Subcutaneous abdominal adipose tissue (tissue), 5 donors: ENCODE data around the gene SPDEF.

Experiments
- H3K27ac ChIP-seq: one replicate; pipeline ENCODE4 v1.7.0; 2013; ENCODE audit warnings: low read depth, mild to moderate bottlenecking, inconsistent platforms, low read length, moderate library complexity
- H3K27me3 ChIP-seq, 5 donors: one replicate each; pipeline ENCODE4 v1.7.0; 2013; ENCODE audit warnings: low read length in 5 of 5, inconsistent platforms in 1 of 5; ENCODE audit not compliant: control insufficient read depth in 5 of 5, insufficient read depth in 4 of 5
- H3K36me3 ChIP-seq, 5 donors: one replicate each; pipeline ENCODE4 v1.7.0; 2013; ENCODE audit warnings: low read length in 5 of 5; ENCODE audit not compliant: control insufficient read depth in 5 of 5, insufficient read depth in 5 of 5
- H3K4me1 ChIP-seq, 5 donors: one replicate each; pipeline ENCODE4 v1.7.0; 2013; ENCODE audit warnings: low read length in 5 of 5, mild to moderate bottlenecking in 3 of 5, moderate library complexity in 1 of 5; ENCODE audit not compliant: control insufficient read depth in 5 of 5, insufficient read depth in 5 of 5
- H3K4me3 ChIP-seq, 5 donors: one replicate each; pipeline ENCODE4 v1.7.0; 2013; ENCODE audit warnings: low read length in 5 of 5, low read depth in 1 of 5
- H3K9ac ChIP-seq, 5 donors: one replicate each; pipeline ENCODE4 v1.7.0; 2013; ENCODE audit warnings: low read length in 5 of 5, mild to moderate bottlenecking in 4 of 5, moderate library complexity in 3 of 5
- H3K9me3 ChIP-seq, 5 donors: one replicate each; pipeline ENCODE4 v1.7.0; 2013; ENCODE audit warnings: low read length in 5 of 5; ENCODE audit not compliant: control insufficient read depth in 5 of 5
- donor health status: healthy.
- donor health status: healthy.
- donor health status: healthy.
- donor health status: healthy.
- donor health status: healthy.

Gene SPDEF

DNA sequence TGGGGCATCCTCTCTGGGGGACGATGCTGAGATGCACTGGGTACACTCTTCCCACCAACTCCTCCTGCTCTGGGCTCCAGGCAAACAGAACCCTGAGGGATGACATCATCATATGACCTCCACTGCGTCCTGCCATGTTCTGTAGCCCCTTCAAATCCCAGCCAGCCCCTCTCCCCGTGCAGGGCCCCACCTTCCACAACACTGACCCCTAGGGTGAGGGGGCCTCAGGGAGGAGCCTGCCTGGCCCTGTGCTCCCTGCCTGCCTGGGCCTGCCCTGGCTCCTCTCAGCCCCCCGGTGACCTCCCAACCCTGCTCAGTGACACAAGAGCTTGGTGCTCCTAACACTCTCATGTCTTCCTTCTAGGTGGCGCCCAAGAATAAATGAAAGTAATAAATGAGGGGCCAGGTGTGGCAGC lies 9.6 kb upstream of the SPDEF start:
- H3K4me1 ChIP-seq, result peaks cover 0 to under 1% (median 0%) of the 10 kb centered on the region in 5 donors
- H3K9ac ChIP-seq, result no peak overlapping the region
- H3K4me3 ChIP-seq, result no peak overlapping the region
- H3K9me3 ChIP-seq, result no peaks in the 10 kb centered on the region
- H3K27ac ChIP-seq, result no peak overlapping the region
- H3K36me3 ChIP-seq, result no peaks in the 10 kb centered on the region
- peaks cover 11 to 44% (median 30%) of the 10 kb centered on the region in 5 donors for H3K27me3 ChIP-seq

DNA sequence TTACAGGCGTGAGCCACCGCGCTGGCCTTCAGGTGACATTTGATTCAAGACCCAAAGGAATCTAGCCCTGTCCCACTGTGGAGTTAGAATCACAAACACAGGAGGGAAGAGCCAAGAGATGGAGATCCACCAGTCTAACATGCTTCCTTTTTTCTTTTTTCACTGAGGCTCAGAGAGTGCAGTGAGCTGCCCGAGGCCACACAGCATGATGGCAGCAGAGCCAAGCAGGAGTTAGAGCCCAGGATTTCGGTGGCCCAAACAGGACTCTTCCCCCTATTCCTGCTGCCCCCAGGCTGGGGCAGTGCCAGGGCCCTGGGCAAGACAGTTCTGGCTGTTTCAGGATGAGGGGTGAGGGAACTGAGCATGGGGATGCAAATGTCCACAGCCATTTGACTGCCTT lies 8.1 kb upstream of the SPDEF start:
- Histone ChIP-seq H3K27ac (no peak overlapping the region), H3K27me3 (peaks cover 11 to 30% (median 22%) of the 10 kb centered on the region in 5 donors), H3K4me3 (no peak overlapping the region), H3K9me3 (no peaks in the 10 kb centered on the region), H3K9ac (no peak overlapping the region), H3K36me3 (no peaks in the 10 kb centered on the region), H3K4me1 (no peaks in the 10 kb centered on the region)

DNA sequence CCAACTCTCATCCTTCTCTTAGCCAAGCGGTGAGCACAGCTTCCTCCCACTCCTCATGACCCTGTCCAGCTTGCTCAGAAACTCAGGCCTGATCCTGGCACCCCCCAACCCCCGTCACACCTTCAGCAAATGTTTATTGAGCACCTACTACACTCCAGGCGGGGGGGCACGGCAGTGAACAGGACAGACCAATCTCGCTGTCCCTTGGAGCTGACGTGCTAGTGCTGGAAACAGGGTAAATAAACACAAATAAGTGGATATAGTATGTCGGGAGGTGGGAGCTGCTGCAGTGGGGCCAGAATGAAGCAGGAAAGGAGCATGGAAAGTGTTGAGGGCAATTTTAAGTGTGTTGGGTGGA lies 7.4 kb upstream of the SPDEF start:
- Histone ChIP-seq H3K4me1 (no peaks in the 10 kb centered on the region), H3K27ac (no peak overlapping the region), H3K9ac (no peak overlapping the region), H3K9me3 (peaks cover under 1 to 2% (median under 1%) of the 10 kb centered on the region in 5 donors), H3K27me3 (peaks cover 8 to 23% (median 16%) of the 10 kb centered on the region in 5 donors), H3K4me3 (no peak overlapping the region), H3K36me3 (no peaks in the 10 kb centered on the region)

DNA sequence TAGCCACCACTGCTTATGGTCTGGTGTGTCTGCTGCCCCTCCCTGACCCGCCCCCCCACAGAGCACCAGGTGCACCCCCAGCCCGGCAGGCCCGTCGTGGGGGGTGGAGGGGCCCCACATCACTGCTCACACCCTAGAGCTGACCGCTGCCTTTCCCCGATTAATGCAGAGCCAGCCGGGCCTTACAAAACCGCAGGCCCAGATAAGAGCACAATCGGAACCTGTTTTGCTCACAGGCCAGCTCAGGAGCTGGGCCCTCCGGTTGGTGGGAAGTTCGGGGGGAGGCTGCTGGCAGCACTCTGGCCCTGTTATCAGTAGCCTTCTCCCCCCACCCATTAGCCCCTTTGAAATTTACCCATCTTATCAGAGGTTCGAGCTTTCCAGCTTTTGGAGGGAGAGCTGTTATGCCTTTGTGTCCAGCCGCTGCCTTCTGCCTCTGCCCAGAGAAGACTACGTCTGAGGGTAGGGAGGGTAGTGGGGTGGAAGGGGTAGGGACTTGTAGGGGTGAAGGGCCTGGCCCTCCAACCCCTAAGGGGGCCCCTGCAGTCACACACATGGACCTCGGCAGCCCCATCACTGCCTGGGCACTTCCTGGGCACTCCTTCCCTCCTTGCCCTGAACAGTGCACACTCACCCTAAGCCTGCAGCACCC lies 6.9 kb upstream of the SPDEF start:
- Histone ChIP-seq H3K9me3 (peaks cover 4 to 7% (median 6%) of the 10 kb centered on the region in 5 donors), H3K27me3 (peaks cover 7 to 19% (median 10%) of the 10 kb centered on the region in 5 donors), H3K27ac (no peak overlapping the region), H3K36me3 (no peaks in the 10 kb centered on the region), H3K9ac (no peak overlapping the region), H3K4me3 (no peak overlapping the region), H3K4me1 (no peaks in the 10 kb centered on the region)

DNA sequence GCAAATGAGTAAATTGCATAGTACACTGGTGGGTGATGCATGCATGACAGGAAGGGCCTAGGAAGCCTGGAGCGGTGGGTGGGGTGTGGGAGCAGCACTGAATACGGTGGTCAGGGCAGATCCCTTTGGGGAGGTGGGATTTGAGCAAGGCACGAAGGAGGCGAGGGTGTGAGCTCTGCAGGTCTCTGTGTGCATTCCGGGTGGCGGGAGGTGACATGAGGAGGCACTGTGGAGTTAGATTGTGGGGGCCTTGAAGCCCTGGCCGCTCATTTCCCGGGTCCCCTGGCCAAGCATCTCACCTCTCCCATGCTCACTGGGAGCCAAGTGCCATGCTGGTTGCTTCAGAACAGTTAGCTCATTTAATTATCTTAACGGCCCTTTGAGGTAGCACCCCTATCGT lies 6.2 kb upstream of the SPDEF start:
- H3K9me3 ChIP-seq, result peaks cover 4 to 7% (median 6%) of the 10 kb centered on the region in 5 donors
- no peak overlapping the region for H3K27ac ChIP-seq
- peaks cover 5 to 17% (median 9%) of the 10 kb centered on the region in 5 donors for H3K27me3 ChIP-seq
- no peak overlapping the region for H3K4me3 ChIP-seq
- no peaks in the 10 kb centered on the region for H3K4me1 ChIP-seq
- H3K9ac ChIP-seq, result no peak overlapping the region
- no peaks in the 10 kb centered on the region for H3K36me3 ChIP-seq

DNA sequence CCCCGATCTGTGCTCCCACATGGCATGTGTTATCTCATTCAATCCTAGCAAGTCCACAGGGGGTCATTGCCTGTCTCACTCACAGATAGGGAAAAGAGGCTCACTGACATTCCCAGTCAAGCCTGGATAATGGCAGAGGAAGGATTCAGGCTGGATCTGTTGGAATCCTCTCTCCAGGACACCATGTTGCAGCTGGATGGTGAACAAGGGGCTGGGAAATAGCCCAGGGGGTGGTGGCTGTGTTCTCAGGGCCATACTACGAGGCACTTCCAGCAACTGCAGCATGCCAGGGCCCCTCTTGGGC lies 5.0 kb upstream of the SPDEF start:
- H3K4me1 ChIP-seq, result no peaks in the 10 kb centered on the region
- H3K27me3 ChIP-seq, result peaks cover 0 to 13% (median 8%) of the 10 kb centered on the region in 5 donors
- no peak overlapping the region for H3K9ac ChIP-seq
- no peak overlapping the region for H3K27ac ChIP-seq
- H3K4me3 ChIP-seq, result no peak overlapping the region
- peaks cover 4 to 7% (median 6%) of the 10 kb centered on the region in 5 donors for H3K9me3 ChIP-seq
- H3K36me3 ChIP-seq, result no peaks in the 10 kb centered on the region

DNA sequence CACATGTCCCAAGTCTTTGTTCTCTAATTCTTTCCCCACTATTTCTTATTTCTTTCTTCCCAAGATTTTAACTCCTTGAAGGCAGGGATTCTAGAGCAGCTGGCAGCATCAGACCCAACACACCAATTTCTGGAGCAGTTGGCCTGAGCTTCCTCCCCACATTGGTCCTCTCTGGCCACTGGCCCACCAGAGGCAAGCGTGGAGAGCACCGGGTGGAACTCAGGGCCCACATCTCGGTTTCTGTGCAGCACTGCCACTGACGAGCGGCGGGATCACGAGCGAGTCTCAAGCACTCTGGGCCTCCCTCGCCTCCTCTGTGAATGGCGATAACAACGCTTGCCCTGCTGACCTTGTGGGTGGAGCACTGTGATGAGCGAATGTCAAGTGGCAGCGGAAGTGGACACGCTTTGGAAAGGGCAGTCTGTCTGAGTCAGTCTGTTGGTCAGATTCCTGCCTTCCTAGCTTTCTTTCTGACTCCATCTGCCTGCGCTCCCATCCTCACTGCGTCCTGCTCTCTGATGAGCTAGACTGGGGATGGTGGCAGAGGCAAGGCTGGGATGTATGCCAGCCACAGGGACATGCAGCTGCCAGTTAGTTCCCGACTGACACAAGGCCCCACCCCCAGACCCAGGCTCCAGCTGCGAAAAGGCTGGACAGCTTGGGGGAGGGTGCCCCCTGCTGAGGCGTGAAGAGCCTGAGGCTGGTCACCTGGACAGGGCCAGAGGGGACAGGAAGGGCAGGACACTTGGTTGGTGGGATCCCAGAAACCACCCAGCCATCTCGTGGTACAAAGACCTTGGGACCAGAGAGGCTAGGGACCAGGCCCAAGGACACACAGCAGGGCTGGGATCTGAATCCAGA lies 4.5 kb upstream of the SPDEF start:
- Histone ChIP-seq H3K36me3 (no peaks in the 10 kb centered on the region), H3K4me3 (no peak overlapping the region), H3K9ac (no peak overlapping the region), H3K27ac (no peak overlapping the region), H3K9me3 (peaks cover 4 to 7% (median 6%) of the 10 kb centered on the region in 5 donors), H3K27me3 (peaks cover 0 to 13% (median 6%) of the 10 kb centered on the region in 5 donors), H3K4me1 (no peaks in the 10 kb centered on the region)

DNA sequence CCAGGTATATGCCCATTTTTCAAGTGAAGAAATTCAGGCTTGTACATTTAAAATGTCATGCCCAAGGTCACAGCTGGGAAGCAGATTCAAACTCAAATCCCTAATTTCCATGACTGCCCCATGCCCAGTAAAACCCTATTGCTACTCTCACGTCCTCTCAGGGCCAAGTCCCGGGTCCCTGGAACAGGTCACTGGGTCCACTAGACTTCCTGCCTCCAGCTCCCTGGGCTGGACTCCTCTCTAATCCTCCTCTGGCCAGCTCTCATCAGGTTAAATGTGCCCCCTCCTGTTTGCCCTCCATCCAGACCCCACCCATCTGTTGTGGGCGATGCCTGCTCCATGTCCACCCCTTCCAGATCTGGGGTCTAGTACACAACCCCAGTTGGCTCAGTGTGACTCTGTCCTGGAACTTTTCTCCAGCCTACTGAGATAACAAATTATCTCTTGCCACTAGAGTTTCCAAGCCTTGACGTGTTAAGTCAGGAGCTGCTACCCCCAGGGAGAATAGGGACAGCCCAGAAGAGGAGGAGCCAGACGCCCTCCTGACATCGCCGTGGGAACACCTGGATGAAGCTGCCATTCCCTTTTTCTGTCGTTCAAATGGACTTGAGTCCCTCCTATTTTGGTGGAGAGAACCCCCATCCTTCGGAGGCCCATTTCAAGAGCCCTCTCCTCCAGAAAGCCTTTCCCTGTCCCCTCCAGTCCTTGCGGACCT lies 3.7 kb upstream of the SPDEF start:
- Histone ChIP-seq H3K4me1 (no peaks in the 10 kb centered on the region), H3K27me3 (peaks cover 0 to 16% (median 6%) of the 10 kb centered on the region in 5 donors), H3K9me3 (peaks cover 4 to 7% (median 6%) of the 10 kb centered on the region in 5 donors), H3K4me3 (no peak overlapping the region), H3K36me3 (no peaks in the 10 kb centered on the region), H3K9ac (no peak overlapping the region), H3K27ac (no peak overlapping the region)

DNA sequence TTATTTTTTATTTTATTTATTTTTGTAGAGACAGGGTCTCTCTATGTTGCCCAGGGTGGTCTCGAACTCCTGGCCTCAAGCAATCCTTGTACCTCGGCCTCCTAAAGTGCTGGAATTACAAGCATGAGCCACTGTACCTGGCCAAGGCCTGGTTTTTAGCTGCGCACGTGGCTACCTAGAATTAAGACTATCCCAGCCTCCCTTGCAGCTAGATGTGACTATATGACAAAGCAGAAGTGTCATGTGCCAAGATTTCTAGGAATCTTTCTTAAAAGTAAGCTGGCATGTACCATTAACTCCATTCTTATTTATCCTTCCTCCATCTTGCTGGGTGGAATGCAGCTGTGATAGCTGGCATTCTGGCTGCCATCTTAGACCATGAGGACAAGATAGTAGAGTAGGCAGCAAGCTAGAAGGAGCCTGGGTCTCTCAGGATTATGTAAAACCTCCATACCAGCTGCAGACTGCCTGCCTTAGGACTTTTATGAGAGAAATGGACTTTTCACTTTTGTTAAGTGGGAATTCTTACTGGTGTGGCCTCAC lies 2.1 kb upstream of the SPDEF start:
- Histone ChIP-seq H3K36me3 (no peaks in the 10 kb centered on the region), H3K27me3 (peaks cover 0 to 10% (median 3%) of the 10 kb centered on the region in 5 donors), H3K9me3 (peaks cover 4 to 7% (median 6%) of the 10 kb centered on the region in 5 donors), H3K4me1 (no peaks in the 10 kb centered on the region), H3K4me3 (no peak overlapping the region), H3K9ac (no peak overlapping the region), H3K27ac (no peak overlapping the region)
